Measurements from ENCODE around the gene LRRC49. TPM values are rescaled to one million over a fixed set of nuclear protein-coding genes. Genes with fewer than 3 reads are reported as not detected.
"Not testable (repeated sequence)": the region's sequence is repeated elsewhere in the genome, so short reads cannot be mapped to it uniquely, and the experiment has no call there.

LRRC49 gene
- total RNA-seq, 1 donor from 2014 or later = 8.9 TPM

DNA sequence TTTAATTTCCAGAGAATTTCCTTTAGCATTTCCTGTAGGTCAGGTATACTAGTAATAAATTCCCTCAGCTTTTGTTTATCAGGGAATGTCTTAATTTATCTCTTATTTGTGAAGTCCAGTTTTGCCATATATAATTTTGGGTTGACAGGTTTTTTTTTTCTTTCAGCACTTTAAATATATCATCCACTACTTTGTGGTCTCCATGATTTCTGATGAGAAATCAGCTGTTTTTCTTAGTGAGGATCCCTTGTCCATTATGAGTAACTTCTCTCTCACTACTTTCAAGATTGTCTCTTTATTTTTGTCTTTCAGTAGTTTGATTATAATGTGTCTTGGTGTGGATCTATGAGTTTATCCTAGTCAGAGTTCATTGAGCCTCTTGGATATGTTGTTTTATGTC, 105.7 kb downstream of the LRRC49 start:
- H3K4me1 Mint-ChIP-seq (ENCODE audit: unreplicated experiment) = peaks cover 11% of the 10 kb centered on the region
- no peak for TF ChIP-seq CTCF (IDR thresholded peaks at IDR 0.05)
- H3K27ac Mint-ChIP-seq (ENCODE audit: unreplicated experiment) = no peak overlapping the region
- peaks cover 16% of the 10 kb centered on the region for H3K9me3 Mint-ChIP-seq (ENCODE audit: unreplicated experiment)
- no peaks in the 10 kb centered on the region for H3K27me3 Mint-ChIP-seq (ENCODE audit: unreplicated experiment)
- no peak for DNase-seq (ENCODE audit: extremely low spot score, unreplicated experiment)
- H3K4me3 Mint-ChIP-seq (ENCODE audit: unreplicated experiment) = no peak overlapping the region
- H3K36me3 Mint-ChIP-seq (ENCODE audit: unreplicated experiment) = peaks cover 22% of the 10 kb centered on the region

- Mint-ChIP-seq H3K36me3 (ENCODE audit: unreplicated experiment) (peaks cover 19% of the 10 kb centered on the region), H3K27me3 (ENCODE audit: unreplicated experiment) (no peaks in the 10 kb centered on the region), H3K9me3 (ENCODE audit: unreplicated experiment) (peaks cover 16% of the 10 kb centered on the region), H3K27ac (ENCODE audit: unreplicated experiment) (no peak overlapping the region), H3K4me1 (ENCODE audit: unreplicated experiment) (peaks cover 16% of the 10 kb centered on the region), H3K4me3 (ENCODE audit: unreplicated experiment) (no peak overlapping the region)
- TF ChIP-seq CTCF (IDR thresholded peaks at IDR 0.05) = no peak
- DNase-seq (ENCODE audit: extremely low spot score, unreplicated experiment) = no peak
Observed at GRCh38 chr15:71002316-71002715, 109.7 kb downstream of the LRRC49 start.

- peaks cover 14% of the 10 kb centered on the region for H3K36me3 Mint-ChIP-seq (ENCODE audit: unreplicated experiment)
- peaks cover 16% of the 10 kb centered on the region for H3K4me1 Mint-ChIP-seq (ENCODE audit: unreplicated experiment)
- no peak overlapping the region for H3K4me3 Mint-ChIP-seq (ENCODE audit: unreplicated experiment)
- H3K9me3 Mint-ChIP-seq (ENCODE audit: unreplicated experiment) = peaks cover 11% of the 10 kb centered on the region
- H3K27me3 Mint-ChIP-seq (ENCODE audit: unreplicated experiment) = no peaks in the 10 kb centered on the region
- no peak overlapping the region for H3K27ac Mint-ChIP-seq (ENCODE audit: unreplicated experiment)
- DNase-seq (ENCODE audit: extremely low spot score, unreplicated experiment) = no peak
- TF ChIP-seq CTCF (IDR thresholded peaks at IDR 0.05) = no peak
Observed at GRCh38 chr15:71003319-71003718, 110.7 kb downstream of the LRRC49 start.

GRCh38 chr15:71004506-71004905, 111.9 kb downstream of the LRRC49 start:
- H3K9me3 Mint-ChIP-seq (ENCODE audit: unreplicated experiment); DNase-seq (ENCODE audit: extremely low spot score, unreplicated experiment); H3K36me3 Mint-ChIP-seq (ENCODE audit: unreplicated experiment); H3K27me3 Mint-ChIP-seq (ENCODE audit: unreplicated experiment); H3K4me3 Mint-ChIP-seq (ENCODE audit: unreplicated experiment); H3K27ac Mint-ChIP-seq (ENCODE audit: unreplicated experiment): not testable (repeated sequence)
- H3K4me1 Mint-ChIP-seq (ENCODE audit: unreplicated experiment) = peaks cover 16% of the 10 kb centered on the region

GRCh38 chr15:71005895-71006294, 113.3 kb downstream of the LRRC49 start:
- Mint-ChIP-seq H3K4me3 (ENCODE audit: unreplicated experiment) (no peak overlapping the region), H3K27me3 (ENCODE audit: unreplicated experiment) (no peaks in the 10 kb centered on the region), H3K27ac (ENCODE audit: unreplicated experiment) (no peak overlapping the region), H3K4me1 (ENCODE audit: unreplicated experiment) (peaks cover 16% of the 10 kb centered on the region), H3K9me3 (ENCODE audit: unreplicated experiment) (no peaks in the 10 kb centered on the region), H3K36me3 (ENCODE audit: unreplicated experiment) (no peaks in the 10 kb centered on the region)
- TF ChIP-seq CTCF (IDR thresholded peaks at IDR 0.05) = no peak
- no peak for DNase-seq (ENCODE audit: extremely low spot score, unreplicated experiment)
